GM21515 (cell line): Measurements from ENCODE around the gene ASTN1.

Source experiments
- ATAC-seq: cut with Tn5 transposase; IDR thresholded peaks from one replicate; pipeline ENCODE4 v1.9.1; 2021; ENCODE audit not compliant: unreplicated experiment

The ASTN1 gene

DNA sequence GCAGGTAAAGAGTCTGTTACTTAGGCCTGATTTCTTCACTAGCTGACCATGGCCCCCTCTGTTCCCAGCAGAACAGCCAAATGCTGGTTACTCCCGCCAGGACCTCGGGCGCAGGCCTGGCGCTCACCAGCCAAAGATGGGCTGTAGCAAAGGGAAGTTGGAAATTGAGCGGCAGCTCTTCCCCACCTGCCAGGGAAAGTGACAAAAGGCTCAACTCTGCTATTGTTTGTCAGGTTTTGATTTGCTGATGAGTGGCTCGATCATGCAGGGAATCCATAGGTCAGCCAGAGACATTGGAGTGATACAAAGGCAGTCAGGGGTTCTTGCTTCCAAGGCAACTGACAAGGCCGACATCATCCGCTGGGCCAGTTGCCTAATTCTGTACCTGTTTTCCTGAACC is 120.1 kb downstream of the ASTN1 start:
- ATAC-seq = no peak

DNA sequence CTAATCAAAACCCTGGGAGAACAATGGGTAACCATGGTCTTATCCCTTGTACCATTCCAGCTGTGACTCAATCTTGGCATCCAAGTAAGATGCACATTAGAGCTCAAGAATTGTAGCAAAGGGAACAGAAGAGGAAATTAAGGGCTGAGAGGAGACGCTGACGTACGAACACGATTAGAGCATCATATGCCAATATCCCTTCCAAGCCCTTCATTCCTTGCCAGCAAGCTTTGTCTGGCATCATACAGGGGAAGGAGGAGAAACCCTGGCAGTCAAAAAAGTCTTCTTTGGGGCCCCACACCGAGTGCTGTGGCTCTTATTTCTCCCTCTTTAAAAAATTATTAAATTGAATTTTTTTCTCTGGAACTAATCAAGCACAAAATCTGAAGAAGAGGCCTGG is 120.9 kb downstream of the ASTN1 start:
- no peak for ATAC-seq

- ATAC-seq = no peak
Measured at GRCh38 chr1:177035586-177035985, 128.9 kb downstream of the ASTN1 start.

DNA sequence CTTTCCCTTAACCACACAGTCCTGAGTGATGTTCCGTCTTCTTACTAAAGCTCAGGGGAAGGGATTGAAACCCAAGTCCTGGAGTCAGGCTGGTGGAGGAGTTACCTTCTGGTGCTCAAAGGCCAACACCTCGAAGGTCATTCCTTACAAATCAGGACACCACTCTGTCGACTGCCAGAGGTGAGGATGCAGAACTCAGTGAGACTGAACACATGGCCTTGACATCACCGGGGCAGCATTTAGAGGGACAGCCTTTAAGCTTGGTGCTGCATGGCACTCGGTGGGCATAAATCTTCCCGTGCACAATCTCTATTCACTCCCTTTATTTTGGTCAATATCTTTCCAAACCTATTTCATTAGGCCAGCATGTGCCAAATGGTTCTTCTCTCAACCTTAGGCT is 130.9 kb downstream of the ASTN1 start:
- no peak for ATAC-seq

- no peak for ATAC-seq
Measured at GRCh38 chr1:177032434-177032833, 132.1 kb downstream of the ASTN1 start.

GRCh38 chr1:177024623-177025022 is 139.9 kb downstream of the ASTN1 start:
- no peak for ATAC-seq

GRCh38 chr1:177023726-177024125 is 140.8 kb downstream of the ASTN1 start:
- ATAC-seq = no peak

- ATAC-seq = no peak
Measured at GRCh38 chr1:177023249-177023648, 141.3 kb downstream of the ASTN1 start.

DNA sequence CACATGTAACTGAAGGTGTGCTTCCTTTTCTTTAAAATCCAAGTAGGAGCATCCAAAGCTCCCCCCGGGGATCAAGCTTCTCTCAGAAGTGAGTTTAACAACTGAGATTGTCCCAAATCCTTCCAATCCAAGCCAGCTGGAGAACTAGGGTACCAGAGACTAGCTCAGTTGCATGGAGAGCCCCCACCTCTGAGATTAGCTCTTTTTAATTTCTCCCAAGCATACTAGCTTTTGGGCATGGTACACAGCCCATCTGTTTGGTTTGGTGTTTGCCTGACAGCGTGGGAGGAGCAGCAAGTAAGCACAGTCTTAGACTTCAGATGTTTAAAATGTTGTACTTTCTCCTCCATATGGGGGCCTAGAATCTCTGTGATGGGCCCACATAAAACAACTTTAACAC is 142.8 kb downstream of the ASTN1 start:
- no peak for ATAC-seq

GRCh38 chr1:177020851-177021589 is 143.5 kb downstream of the ASTN1 start:
- ATAC-seq = no peak

- no peak for ATAC-seq
Measured at GRCh38 chr1:177017287-177017852, 147.1 kb downstream of the ASTN1 start.

GRCh38 chr1:177014325-177014724 is 150.2 kb downstream of the ASTN1 start:
- no peak for ATAC-seq

- no peak for ATAC-seq
Measured at GRCh38 chr1:177012342-177012925, 152.1 kb downstream of the ASTN1 start.

- no peak for ATAC-seq
Measured at GRCh38 chr1:177011508-177011907, 153.0 kb downstream of the ASTN1 start.

DNA sequence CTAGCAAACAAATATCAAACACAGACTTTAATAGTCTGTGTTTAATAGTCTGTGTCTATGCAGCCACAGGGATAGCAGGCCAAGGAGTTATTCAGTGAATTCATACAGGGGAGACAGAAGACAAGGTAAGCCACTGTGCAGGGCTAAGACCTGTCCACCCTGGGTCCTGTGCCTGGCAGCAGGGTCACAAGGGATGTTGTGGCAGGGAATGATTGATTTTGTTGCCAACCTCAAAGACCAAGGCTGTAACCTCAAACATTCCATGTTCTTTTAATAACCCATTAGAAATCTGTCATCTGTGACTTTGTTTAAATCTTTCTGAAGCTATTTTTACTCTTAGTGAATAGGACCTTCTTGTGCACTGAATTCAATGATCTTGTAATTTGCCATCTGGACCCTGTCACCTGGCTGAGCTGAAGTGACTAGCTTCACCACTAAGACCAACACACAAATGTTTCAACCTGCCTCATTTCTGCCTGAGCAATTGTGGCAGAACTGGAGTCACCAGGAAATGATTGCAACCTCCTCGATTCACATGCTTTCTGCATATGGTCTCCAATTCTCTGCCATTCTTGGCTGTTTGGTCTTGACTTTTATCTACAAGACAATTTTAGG is 154.2 kb downstream of the ASTN1 start:
- ATAC-seq = no peak

DNA sequence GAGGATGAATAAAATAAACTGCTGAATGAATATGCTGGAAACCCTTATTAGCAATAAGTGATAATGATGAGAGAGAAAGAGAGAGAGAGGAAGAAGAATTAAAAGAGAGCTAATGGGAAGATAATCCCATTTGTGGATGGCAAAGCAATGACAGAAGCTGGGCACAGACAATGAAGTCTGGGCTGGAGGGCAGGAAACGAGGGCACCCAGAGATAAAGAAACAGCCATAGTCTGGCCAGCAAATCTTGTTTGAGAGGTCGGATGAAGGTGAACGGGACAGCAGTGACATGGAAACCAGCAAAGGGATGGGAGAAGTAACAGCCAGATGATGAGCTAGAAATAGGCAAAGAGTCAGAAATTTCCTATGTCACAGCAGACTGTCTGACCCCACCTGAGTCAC is 155.9 kb downstream of the ASTN1 start:
- ATAC-seq = no peak

DNA sequence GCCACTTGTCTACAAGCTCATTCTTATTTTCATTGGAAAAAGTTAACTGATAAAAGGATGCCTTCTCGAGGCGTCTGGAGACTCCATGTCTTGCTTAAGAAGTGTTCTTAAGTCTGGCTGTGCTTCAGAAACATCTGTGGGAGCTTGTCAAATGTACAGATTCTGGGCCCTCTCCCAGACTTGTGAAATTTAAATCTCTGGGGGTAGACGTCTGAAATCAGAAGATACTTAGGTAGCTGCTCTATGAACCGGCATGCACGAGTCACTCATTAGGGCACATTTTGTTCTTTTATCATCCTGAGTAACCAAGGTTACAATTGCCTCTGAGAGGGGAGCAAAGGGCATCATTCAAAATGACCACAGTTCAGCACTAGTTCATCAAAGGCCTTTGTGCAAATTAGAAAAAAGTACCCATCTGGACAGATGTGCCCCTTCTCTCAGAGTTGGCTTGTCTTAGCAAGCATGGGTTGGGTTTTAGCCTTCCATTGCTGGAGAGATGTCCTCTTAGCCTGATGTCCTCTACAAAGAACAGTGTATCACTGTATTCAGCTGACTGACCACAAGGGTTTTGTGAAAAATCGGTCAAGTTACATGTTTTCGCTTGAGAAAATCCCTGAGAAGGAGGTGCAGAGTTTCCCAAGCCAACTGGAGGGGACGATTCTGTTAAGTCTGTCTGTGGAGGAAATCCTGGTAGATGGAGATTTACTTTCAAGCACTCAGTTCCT is 156.9 kb downstream of the ASTN1 start:
- no peak for ATAC-seq

- ATAC-seq = no peak
Measured at GRCh38 chr1:177002891-177003290, 161.6 kb downstream of the ASTN1 start.

DNA sequence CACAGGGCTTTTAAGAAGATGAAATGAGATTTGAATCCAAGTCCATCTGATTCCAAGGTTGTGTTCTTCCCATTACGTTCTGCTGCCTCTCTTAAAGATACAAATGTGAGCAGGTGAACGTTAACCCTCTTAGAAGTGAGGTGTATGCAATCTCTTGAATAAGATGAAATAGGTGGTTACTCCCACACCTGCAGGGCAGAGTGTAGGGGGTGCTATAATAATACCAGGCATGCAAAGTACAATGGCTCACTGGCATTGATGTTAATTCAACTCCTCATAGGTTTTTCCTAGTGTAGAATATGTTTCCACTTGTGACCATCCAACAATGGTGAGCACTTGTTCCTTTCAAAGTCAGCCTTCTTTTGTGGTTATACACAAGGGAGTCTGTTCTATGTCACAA is 163.0 kb downstream of the ASTN1 start:
- ATAC-seq = no peak

- ATAC-seq = no peak
Measured at GRCh38 chr1:176998183-176998795, 166.2 kb downstream of the ASTN1 start.

DNA sequence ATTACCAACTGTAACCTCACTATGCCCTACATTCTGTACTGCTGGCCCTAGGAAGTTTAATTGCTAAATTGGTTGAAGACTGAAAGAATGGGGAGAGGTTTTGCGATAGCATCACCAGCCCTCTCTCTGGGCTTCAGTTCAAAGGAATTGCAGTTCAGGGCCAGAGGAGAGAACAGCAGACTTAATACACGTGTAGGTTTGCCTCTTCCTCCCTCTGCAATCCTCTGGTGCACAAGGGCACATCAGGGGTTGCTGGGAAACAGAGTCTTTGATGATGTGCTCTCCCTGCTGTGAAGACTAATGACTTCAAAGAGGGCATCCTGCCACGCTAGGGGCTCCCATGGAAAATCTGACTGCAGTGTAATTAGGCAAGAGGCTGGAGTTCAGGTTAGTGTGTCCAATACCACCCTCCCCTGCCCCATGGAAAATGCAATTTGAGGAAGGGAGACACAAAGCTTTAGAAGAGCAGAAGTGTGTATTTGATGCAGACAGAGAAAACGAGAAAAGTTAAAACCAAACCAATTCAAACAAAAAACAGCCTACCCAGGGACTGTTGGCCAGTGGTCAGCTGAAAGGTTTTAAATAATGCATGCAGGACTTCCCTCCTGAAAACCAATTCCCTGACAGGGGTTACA is 167.9 kb downstream of the ASTN1 start:
- ATAC-seq = no peak
